Measurements from ENCODE around the gene SPECC1L. TPM values are rescaled to one million over a fixed set of nuclear protein-coding genes. Genes with fewer than 3 reads are reported as not detected.
A peak's percentile ranks its signal among the peaks of the same experiment; 100 is the strongest.
"Not testable (repeated sequence)": the region's sequence is repeated elsewhere in the genome, so short reads cannot be mapped to it uniquely, and the experiment has no call there.

SPECC1L gene
- total RNA-seq, 1 experiment from 2014 or later: 14.1 TPM

DNA sequence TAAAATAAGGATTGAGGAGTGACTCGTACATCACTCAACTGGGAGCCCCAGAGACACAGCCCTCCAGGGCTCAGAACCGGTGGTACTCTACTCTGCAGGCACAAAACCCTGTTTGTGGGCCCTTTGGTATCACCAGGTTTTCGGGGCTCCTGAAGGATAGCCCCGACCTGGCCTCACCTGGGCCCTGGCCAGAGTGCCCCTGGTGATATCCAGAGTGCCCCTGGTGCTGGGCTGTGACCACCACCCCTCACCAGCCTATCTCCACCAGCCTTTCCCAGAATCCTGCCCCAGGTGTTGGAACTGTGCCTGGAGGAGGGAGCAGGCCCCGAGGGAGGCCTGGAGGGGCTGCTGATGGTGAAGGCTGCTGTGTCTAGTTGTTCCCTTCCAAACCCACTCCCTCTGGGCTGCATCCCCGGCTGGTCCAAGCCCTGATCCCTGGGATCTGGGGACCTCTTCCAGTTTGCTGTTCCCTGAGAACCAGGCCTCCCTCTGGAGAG is 23.6 kb upstream of the SPECC1L start:
- H3K27me3 ChIP-seq (ENCODE audit: low read length): no peaks in the 10 kb centered on the region
- TF ChIP-seq, protein P1, sequence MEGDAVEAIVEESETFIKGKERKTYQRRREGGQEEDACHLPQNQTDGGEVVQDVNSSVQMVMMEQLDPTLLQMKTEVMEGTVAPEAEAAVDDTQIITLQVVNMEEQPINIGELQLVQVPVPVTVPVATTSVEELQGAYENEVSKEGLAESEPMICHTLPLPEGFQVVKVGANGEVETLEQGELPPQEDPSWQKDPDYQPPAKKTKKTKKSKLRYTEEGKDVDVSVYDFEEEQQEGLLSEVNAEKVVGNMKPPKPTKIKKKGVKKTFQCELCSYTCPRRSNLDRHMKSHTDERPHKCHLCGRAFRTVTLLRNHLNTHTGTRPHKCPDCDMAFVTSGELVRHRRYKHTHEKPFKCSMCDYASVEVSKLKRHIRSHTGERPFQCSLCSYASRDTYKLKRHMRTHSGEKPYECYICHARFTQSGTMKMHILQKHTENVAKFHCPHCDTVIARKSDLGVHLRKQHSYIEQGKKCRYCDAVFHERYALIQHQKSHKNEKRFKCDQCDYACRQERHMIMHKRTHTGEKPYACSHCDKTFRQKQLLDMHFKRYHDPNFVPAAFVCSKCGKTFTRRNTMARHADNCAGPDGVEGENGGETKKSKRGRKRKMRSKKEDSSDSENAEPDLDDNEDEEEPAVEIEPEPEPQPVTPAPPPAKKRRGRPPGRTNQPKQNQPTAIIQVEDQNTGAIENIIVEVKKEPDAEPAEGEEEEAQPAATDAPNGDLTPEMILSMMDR (conservative IDR thresholded peaks at IDR 0.05; ENCODE audit: low read depth, low read length): no peak
- no peak for TF ChIP-seq EZH2phosphoT487 (IDR thresholded peaks at IDR 0.05; ENCODE audit: borderline replicate concordance, low read length)
- peak overlapping the region; percentile 60 for H3K4me2 ChIP-seq (ENCODE audit: low read length)
- 0 out of 2 replicates have a peak overlapping the region, but pooled peaks have one; percentile 21 for H3K9ac ChIP-seq (ENCODE audit: low read length)
- ATAC-seq (0 out of 2 replicates have a peak, but pooled peaks have one; percentile 20), DNase-seq (no peak)
- POLR2A ChIA-PET (ENCODE audit: unreplicated experiment): no interaction called here
- H3F3A ChIP-seq (ENCODE audit: low read length, unreplicated experiment): no peaks in the 10 kb centered on the region
- BruUV-seq (replicated peaks): no TSS peak
- H3K36me3 ChIP-seq (ENCODE audit: low read depth, low read length): no peaks in the 10 kb centered on the region
- H4K20me1 ChIP-seq (ENCODE audit: low read length): no peaks in the 10 kb centered on the region
- H2AFZ ChIP-seq (ENCODE audit: low read length): peak overlapping the region; percentile 74; the same call in 1 of the 2 replicates
- H3K9me2 ChIP-seq (replicated peaks; ENCODE audit: low read length): no peaks in the 10 kb centered on the region
- intact Hi-C loops (cut with micrococcal nuclease): loop anchor here (2.0 to 5.0 kb wide), 2 partner anchors 40 to 58 kb away; no protein-coding TSS in a partner anchor
- H3K4me1 ChIP-seq (ENCODE audit: insufficient read depth, low read length): peaks cover 6% of the 10 kb centered on the region
- H3K27ac ChIP-seq (ENCODE audit: low read length): no peak overlapping the region
- CTCF ChIA-PET: interaction anchor here (1.0 kb wide), 2 partner anchors 57 to 58 kb away, joined by 6 to 9 read pairs; no protein-coding TSS in a partner anchor
- H3K79me2 ChIP-seq (ENCODE audit: low read length): no peaks in the 10 kb centered on the region
- no peaks in the 10 kb centered on the region for H3K9me3 ChIP-seq (ENCODE audit: low read length)
- no peak overlapping the region for H3K4me3 ChIP-seq (ENCODE audit: low read length)

- intact Hi-C loops (cut with micrococcal nuclease): loop anchor here (2.0 to 5.0 kb wide), 2 partner anchors 40 to 59 kb away; no protein-coding TSS in a partner anchor
- no peaks in the 10 kb centered on the region for H3F3A ChIP-seq (ENCODE audit: low read length, unreplicated experiment)
- no peaks in the 10 kb centered on the region for H3K36me3 ChIP-seq (ENCODE audit: low read depth, low read length)
- ChIA-PET CTCF (interaction anchor here (1.0 kb wide), 2 partner anchors 57 to 59 kb away, joined by 6 to 9 read pairs; no protein-coding TSS in a partner anchor), POLR2A (ENCODE audit: unreplicated experiment) (no interaction called here)
- peak overlapping the region; percentile 74; the same call in 1 of the 2 replicates for H2AFZ ChIP-seq (ENCODE audit: low read length)
- peak; percentile 99 for ATAC-seq
- H3K27me3 ChIP-seq (ENCODE audit: low read length): no peaks in the 10 kb centered on the region
- peaks cover 6% of the 10 kb centered on the region for H3K4me1 ChIP-seq (ENCODE audit: insufficient read depth, low read length)
- H3K4me2 ChIP-seq (ENCODE audit: low read length): peak overlapping the region; percentile 60
- TF ChIP-seq, protein P1 (conservative IDR thresholded peaks at IDR 0.05; ENCODE audit: low read depth, low read length): peak; percentile 69
- no peak for TF ChIP-seq EZH2 (IDR thresholded peaks at IDR 0.05; ENCODE audit: low read length, unreplicated experiment)
- 0 out of 2 replicates have a peak overlapping the region, but pooled peaks have one; percentile 21 for H3K9ac ChIP-seq (ENCODE audit: low read length)
- H3K79me2 ChIP-seq (ENCODE audit: low read length): no peaks in the 10 kb centered on the region
- no peaks in the 10 kb centered on the region for H3K9me3 ChIP-seq (ENCODE audit: low read length)
- BruUV-seq (replicated peaks): no TSS peak
- H3K27ac ChIP-seq (ENCODE audit: low read length): no peak overlapping the region
- H3K9me2 ChIP-seq (replicated peaks; ENCODE audit: low read length): no peaks in the 10 kb centered on the region
- H4K20me1 ChIP-seq (ENCODE audit: low read length): no peaks in the 10 kb centered on the region
- peak; percentile 79 for DNase-seq
- no peak overlapping the region for H3K4me3 ChIP-seq (ENCODE audit: low read length)
These were observed 22.9 kb upstream of the SPECC1L start for GRCh38 chr22:24247564-24248344.

- H3K9me2 ChIP-seq (replicated peaks; ENCODE audit: low read length); H3K36me3 ChIP-seq (ENCODE audit: low read depth, low read length); H3K4me3 ChIP-seq (ENCODE audit: low read length); H3K9me3 ChIP-seq (ENCODE audit: low read length); DNase-seq; BruUV-seq (replicated peaks); H3K4me2 ChIP-seq (ENCODE audit: low read length); H2AFZ ChIP-seq (ENCODE audit: low read length); H3K9ac ChIP-seq (ENCODE audit: low read length); H4K20me1 ChIP-seq (ENCODE audit: low read length); H3F3A ChIP-seq (ENCODE audit: low read length, unreplicated experiment); POLR2A ChIA-PET (ENCODE audit: unreplicated experiment); H3K27me3 ChIP-seq (ENCODE audit: low read length); H3K27ac ChIP-seq (ENCODE audit: low read length); CTCF ChIA-PET; H3K4me1 ChIP-seq (ENCODE audit: insufficient read depth, low read length); H3K79me2 ChIP-seq (ENCODE audit: low read length); ATAC-seq: not testable (repeated sequence)
- intact Hi-C loops (cut with micrococcal nuclease): loop anchor here (5.0 kb wide), 1 partner anchor 41 kb away; no protein-coding TSS in a partner anchor
These were observed 22.0 kb upstream of the SPECC1L start for GRCh38 chr22:24248611-24249010.

DNA sequence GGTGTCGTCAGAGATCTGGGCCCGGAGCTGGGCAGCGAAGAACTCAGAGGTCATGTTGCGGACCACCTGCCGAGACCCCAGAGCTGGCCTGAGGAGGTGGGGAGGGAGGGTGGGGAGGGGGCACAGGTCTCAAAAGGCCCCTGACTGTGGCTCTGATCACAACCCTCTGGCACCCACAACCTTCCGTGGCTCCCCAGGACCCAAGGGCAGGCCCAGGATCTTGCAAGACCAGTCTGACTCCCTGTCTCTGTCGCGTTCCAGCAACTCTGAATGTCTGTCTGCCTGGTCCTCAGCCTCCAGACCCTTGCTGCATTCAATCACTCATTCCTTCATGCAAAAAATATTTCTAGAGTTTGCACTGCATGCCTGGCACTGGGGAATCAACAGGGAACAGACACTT is 21.2 kb upstream of the SPECC1L start:
- H3K9me2 ChIP-seq (replicated peaks; ENCODE audit: low read length); H3K4me1 ChIP-seq (ENCODE audit: insufficient read depth, low read length); H4K20me1 ChIP-seq (ENCODE audit: low read length); DNase-seq; H3K4me2 ChIP-seq (ENCODE audit: low read length); H3K4me3 ChIP-seq (ENCODE audit: low read length); CTCF ChIA-PET; H3K27me3 ChIP-seq (ENCODE audit: low read length); H3K9ac ChIP-seq (ENCODE audit: low read length); H2AFZ ChIP-seq (ENCODE audit: low read length); POLR2A ChIA-PET (ENCODE audit: unreplicated experiment); H3K36me3 ChIP-seq (ENCODE audit: low read depth, low read length); H3K79me2 ChIP-seq (ENCODE audit: low read length); ATAC-seq; H3F3A ChIP-seq (ENCODE audit: low read length, unreplicated experiment); H3K27ac ChIP-seq (ENCODE audit: low read length); BruUV-seq (replicated peaks); H3K9me3 ChIP-seq (ENCODE audit: low read length): not testable (repeated sequence)
- intact Hi-C loops (cut with micrococcal nuclease): loop anchor here (5.0 kb wide), 1 partner anchor 42 kb away; no protein-coding TSS in a partner anchor

- H4K20me1 ChIP-seq (ENCODE audit: low read length); BruUV-seq (replicated peaks); H3K9me2 ChIP-seq (replicated peaks; ENCODE audit: low read length); H3K4me3 ChIP-seq (ENCODE audit: low read length); H3K27ac ChIP-seq (ENCODE audit: low read length); CTCF ChIA-PET; H3K9me3 ChIP-seq (ENCODE audit: low read length); H3K36me3 ChIP-seq (ENCODE audit: low read depth, low read length); H2AFZ ChIP-seq (ENCODE audit: low read length); H3K4me1 ChIP-seq (ENCODE audit: insufficient read depth, low read length); H3K4me2 ChIP-seq (ENCODE audit: low read length); ATAC-seq; H3K9ac ChIP-seq (ENCODE audit: low read length); DNase-seq; POLR2A ChIA-PET (ENCODE audit: unreplicated experiment); H3F3A ChIP-seq (ENCODE audit: low read length, unreplicated experiment); H3K79me2 ChIP-seq (ENCODE audit: low read length); H3K27me3 ChIP-seq (ENCODE audit: low read length); intact Hi-C loops (cut with micrococcal nuclease): not testable (repeated sequence)
These were observed 19.3 kb upstream of the SPECC1L start for GRCh38 chr22:24251286-24251685.

Data from PC-3 (cell line).